Measurements from ENCODE around the gene ARMC10. TPM values are rescaled to one million over a fixed set of nuclear protein-coding genes. Genes with fewer than 3 reads are reported as not detected.

ARMC10 gene
- total RNA-seq, 4 donors from 2014 or later: 35.4 to 41.7 (median 39.7) TPM

GRCh38 chr7:103058122-103058521, 16.8 kb upstream of the ARMC10 start:
- TF ChIP-seq CTCF (IDR thresholded peaks at IDR 0.05; ENCODE audit: low read depth): no peak

GRCh38 chr7:103059471-103059870, 15.5 kb upstream of the ARMC10 start:
- TF ChIP-seq CTCF (IDR thresholded peaks at IDR 0.05; ENCODE audit: low read depth): no peak

DNA sequence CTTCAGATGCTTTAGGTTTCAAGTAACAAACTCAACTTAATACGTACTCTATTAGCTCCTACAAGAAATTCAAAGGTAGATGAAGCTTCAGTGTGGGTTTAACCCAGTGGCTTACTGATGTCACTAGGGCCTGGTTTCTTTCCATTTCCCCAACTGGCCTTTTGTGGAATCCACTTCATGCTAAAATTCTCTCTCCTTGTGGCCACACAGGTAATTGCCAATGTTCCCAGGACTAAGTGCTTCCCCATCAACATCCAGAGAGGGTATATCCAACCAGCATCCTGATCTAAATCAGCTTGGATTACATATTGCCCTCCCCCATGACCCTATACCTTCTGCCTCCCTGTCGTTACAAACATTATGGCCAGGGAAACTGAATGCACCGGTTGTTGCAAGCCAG, 11.0 kb upstream of the ARMC10 start:
- TF ChIP-seq CTCF (IDR thresholded peaks at IDR 0.05; ENCODE audit: low read depth): no peak

DNA sequence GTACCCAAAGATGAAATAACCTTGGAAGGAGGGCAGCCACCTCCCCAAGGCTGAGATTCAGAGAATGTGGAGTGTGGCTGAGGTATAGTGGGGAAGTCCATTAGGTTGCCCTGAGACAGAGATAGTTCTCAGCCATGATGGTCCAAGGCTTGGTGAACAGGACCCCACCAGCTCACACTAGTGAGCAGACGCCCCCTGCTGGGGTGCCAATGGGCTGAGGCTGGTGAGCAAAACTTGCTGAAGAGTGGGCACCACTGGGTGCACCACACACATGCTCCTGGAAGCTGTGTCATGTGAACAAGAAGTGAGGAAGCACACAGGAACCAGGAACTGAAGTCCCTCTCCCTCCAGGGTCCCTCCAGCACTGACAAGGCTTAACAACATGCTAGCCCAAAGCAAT, 9.3 kb upstream of the ARMC10 start:
- TF ChIP-seq CTCF (IDR thresholded peaks at IDR 0.05; ENCODE audit: low read depth): no peak

- no peak for TF ChIP-seq CTCF (IDR thresholded peaks at IDR 0.05; ENCODE audit: low read depth)
These were observed 6.2 kb upstream of the ARMC10 start for GRCh38 chr7:103068414-103069403.

- no peak for TF ChIP-seq CTCF (IDR thresholded peaks at IDR 0.05; ENCODE audit: low read depth)
These were observed 3.9 kb upstream of the ARMC10 start for GRCh38 chr7:103071000-103071399.

- TF ChIP-seq CTCF (IDR thresholded peaks at IDR 0.05; ENCODE audit: low read depth): no peak
These were observed 886 bp upstream of the ARMC10 start for GRCh38 chr7:103073989-103074518.

Data from subcutaneous adipose tissue (tissue), 4 donors.